NCI-H748 (cell line): ENCODE data around the gene LRP2BP.
"Not testable (repeated sequence)": the region's sequence is repeated elsewhere in the genome, so short reads cannot be mapped to it uniquely, and the experiment has no call there.

Source experiments
- DNase-seq: peaks from one replicate; lab custom pipeline; 2025; ENCODE audit not compliant: unreplicated experiment; lab: John Stamatoyannopoulos, UW

LRP2BP gene

DNA sequence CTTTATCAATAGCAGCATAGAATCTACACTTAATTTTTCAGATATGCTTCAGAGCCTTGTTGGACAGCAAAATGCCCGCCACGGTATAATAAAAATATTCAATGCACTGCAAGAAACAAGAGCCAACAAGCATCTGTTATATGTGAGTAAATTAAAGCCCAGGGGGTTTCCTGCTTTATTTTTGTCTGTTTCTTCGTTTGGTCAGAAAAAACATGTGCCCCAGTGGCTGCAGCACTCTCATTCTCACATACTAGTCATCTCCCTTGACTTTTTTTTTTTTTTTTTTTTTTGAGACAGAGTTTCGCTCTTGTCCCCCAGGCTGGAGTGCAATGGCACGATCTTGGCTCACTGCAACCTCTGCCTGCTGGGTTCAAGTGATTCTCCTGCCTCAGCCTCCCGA, 33.2 kb downstream of the LRP2BP start:
- DNase-seq, result not testable (repeated sequence)

DNA sequence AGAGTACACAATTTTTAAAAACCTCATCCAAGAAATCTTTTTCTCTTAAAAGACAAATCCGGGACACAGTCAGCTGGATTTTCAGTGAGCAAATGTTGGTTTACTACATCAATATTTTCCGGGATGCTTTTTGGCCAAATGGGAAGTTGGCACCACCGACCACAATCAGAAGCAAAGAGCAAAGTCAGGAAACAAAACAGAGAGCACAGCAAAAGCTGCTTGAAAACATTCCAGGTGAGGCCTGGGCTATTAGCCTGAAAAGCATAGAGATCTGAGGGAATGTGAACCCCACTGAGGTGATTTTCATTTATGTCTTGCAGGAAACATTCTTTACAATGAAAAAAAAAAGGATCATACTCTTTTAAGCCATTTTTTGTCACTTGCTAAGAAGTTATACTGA, 33.9 kb downstream of the LRP2BP start:
- DNase-seq, result no peak

DNA sequence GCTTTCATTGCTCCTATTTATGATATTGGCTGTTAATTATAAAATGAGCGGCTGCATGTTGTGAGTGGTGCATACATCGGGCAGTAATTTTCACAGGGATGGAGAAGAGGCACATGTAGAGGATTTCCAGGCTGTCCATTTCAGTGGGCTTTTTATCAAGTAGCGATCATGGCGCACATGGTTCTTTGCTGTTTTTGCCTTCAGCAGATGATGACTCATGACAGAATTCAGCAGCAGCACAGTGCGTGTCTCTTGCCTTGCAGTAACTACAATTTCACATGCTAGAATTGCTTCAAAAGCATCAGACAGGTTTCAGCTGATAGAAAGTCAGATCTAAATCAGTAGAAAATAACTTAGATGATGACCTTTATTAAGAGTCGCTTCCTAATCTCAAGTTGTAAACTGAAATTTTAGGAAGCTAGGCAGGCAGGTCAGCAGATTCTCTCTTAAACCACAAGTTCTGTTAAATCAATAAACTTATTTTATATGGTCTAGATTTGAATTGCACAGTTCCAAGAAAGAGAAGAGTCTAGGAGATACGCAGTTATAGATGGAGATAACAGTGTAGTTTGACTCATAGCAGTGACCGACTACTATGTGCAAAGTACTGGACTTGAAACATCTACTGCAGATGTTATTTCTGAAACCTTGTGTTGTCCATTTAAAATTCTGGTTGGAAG, 35.8 kb downstream of the LRP2BP start:
- DNase-seq, result no peak

DNA sequence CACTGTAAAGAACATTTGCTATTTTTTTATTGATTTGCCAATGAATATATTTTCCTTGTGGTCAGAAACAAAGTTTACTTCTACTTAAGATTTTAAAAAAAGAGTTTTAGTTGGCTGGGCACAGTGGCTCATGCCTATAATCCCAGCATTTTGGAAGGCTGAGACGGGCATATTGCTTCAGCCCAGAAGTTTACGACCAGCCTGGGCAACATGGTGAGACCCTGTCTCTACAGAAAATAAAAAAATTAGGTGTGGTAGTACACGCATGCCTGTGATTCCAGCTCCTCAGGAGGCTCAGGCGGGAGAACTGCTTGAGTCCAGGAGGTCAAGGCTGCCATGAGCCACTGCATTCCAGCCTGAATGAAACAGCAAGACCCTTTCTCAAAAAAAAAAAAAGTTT, 36.8 kb downstream of the LRP2BP start:
- DNase-seq, result no peak

DNA sequence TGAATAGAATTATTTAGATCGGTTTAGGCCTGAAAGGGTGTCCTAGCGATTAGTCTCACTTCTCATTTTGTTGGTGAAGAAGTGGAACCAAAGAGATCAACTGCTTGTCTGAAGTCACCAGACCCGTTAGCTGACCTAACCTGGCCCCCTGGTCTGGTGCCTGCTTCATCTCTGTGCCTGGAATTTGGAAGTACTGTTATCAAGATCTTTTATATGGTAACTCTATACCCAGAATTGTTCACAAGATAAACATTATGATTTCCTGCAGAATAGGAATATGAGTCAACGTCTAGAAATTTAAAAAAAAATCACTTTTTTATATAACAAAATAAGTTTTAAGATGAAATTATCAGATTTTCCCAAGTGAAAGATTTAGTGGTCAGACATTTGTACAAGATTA, 37.2 kb downstream of the LRP2BP start:
- no peak for DNase-seq

DNA sequence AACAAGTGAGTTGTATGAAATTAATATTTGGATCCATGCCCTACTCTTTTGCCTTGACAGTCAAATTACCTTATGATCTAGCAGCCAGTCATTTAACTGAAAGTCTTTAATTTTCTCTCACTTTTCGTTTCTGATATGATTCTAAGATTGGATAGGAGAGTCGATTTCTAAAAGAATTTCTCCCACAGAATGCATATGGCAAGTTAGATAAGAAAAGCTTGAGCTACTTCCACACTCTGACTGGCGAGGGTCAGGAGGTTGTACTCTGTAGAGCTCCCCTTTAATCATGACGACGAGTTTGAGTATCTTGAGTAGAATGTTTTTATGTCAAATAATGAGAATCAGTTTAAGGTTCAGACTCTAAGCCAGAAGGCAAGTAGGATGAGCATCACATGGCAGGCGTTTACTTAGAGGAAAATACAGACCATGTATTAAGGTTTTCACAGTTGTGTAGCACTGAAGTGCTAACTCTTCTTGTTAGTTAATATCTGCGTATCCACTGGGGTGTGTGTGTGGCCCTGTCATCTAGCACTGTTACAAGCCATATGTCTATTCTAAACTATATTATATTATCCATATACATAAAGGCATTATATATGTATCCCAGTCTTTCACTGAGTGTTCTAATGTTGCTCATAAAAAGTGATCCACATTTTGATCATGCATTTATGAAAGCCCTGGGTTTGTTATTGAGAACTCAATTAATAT, 37.8 kb downstream of the LRP2BP start:
- no peak for DNase-seq

DNA sequence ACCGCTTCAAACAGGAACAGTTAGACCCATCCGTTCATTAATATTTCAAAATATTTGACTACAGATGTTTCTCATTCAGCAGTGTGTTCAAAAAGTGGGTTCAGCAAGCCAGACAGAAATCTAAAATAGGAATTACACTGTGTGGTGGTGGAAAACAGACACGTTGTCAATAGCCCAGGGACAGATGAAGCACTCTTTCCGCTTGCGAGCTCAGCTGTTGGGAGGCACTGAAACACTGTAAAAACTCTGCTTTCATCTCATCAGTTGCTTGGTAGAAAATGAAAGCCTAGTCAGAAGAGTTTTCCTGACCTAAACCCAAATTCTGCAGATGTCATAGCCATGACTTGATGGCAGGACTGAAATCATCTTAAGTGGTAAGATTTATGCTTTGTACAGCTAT, 38.5 kb downstream of the LRP2BP start:
- no peak for DNase-seq

DNA sequence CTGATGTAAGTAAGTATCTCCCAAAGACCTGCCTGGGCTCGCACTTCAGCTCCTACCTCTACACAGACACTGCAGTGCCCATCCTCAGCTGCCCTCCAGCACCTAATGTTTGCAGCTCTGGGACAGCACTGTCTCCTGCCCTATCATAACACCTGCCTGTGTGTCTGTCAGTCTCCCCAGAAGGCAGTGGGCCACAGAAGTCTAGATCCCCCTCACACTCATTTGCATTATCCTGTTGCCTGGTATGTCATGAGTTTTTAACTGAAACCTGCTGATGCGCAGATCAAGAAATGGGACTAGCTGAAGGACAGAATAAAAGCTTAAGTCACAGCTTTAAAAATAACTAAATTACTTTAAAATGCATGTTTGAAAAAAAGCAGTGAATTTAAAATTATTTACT, 43.0 kb downstream of the LRP2BP start:
- no peak for DNase-seq

DNA sequence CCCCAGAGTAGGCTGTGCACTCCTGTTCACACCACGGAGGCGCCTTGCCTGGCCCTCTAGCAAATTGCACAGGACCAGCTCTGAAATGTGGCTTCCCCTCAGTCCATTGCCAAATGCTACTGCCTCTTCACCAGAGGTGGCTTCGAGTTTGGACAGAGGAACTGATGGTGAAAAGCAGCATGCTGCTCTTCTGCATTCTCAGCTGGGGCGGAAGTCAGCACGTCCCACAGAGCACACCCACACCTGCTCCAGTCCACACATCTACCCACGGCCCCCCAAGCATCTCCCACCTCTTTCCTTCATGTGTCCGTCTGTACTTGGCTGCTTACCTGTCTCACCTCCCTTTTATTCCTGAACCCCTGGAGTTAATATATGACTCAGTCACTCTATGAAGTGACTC, 43.5 kb downstream of the LRP2BP start:
- no peak for DNase-seq

DNA sequence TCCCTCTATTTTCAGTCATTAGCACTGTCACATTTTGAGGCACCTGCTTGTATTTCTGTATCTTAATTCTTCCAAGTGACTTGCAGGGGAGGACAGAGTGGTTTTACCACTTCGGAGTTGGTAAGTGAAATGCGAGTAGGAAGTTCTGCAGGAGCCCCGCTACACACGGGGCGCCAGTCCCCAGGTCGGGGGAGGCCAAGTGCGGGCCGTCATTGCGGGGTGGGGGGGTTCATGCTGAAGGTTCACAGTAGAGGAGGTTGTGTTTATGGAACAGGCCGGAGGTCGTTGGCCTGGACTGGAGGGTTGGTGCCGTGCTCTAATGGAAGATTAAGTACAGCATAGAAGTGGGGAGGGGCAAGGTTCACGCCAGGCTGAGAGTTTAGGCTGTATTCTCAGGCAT, 44.0 kb downstream of the LRP2BP start:
- DNase-seq, result no peak

DNA sequence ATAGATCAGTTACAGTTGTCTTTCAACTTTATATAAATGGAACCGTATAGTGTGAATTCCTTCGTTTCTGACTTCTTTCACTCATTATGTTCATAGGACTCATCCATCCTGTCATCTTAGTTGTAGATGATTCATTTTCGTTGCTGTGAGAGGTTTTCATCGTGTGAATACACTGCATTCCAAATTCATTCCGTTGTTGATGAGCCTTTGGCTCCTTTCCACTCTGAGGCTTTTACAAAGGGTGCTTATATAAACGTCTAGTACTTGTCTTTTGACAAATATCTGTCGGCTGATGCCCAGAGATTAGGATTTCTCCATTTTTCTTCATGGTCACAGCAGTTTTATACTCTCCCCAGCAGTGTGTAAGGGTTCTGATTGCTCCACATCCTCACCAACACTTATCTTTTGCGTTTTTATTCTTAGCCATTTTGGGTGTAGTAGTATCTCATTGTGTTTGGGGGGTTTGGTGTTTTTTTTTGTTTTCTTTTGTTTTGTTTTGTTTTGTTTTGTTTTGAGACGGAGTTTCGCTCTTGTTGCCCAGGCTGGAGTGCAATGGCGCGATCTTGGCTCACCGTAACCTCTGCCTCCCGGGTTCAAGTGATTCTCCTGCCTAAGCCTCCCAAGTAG, 48.6 kb downstream of the LRP2BP start:
- no peak for DNase-seq

DNA sequence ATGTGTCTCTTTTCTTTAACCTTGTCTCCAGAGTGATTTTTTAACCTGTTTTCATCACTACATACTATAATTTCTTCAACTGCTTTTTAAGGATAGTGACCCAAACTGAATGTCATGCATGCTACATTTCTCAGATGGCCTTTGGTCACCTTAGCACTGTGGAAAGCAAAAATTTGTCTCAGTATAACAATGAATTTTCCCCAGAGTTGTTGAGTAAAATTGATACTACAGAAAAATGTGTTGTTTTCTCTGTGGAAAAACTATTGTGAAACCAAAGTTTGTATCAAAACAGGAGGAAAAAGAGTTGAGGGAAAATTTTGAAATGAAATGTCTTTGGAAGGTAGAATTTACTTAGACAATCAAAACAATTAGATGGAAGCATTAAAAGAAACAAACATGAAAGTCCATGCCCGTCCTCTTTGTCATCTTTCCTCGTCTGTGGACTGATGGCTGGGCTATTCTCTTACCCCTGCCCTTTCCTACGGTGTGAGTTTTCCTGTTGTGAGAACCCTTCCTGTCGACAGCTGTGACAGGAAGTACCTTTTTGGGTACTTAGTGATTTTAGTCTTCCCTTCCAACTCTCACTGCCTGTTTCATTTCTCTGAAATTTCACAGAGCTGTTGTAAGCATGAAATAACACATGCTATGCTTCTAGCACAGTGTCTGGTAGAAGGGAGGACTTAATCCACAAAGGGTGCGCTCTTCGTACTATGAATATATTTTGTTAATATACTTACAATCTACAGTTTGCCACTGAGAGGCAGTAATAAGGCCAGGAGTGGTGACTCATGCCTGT, 50.8 kb downstream of the LRP2BP start:
- no peak for DNase-seq

DNA sequence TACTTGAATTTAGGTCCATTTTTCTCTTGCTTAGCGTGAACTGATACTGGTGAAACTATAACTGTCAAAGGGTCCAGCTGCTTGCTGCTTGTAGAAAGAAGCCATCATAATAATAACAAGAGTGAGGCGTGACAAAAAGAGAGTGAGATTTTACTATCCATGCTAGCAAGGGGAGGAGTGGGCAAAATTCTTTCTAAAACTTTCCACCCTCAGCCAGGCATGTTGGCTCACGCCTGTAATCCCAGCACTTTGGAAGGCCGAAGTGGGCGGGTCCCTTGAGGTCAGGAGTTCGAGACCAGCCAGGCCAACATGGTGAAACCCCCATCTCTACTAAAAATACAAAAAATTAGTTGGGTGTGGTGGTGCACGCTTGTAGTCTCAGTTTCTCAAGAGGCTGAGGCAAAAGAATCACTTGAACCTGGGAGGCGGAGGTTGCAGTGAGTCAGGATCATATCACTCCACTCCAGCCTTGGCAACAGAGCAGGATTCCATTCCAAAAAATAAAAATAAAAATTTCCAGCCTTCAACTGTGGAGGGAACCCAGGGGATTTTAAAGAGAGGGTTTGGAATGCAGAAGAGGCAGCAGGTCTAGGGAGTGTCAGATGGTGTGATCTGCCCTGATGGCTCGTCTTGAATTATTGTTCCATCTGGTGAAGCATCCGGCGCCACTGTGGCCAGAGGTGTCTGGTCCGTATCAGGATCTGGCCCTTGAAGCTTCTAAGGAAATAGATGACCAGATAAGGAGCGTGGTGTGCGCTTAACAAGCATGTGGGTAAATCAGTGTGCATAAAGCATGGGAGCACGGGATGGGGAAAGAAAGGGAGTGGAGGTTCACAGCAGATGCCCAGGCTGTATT, 51.8 kb downstream of the LRP2BP start:
- no peak for DNase-seq

DNA sequence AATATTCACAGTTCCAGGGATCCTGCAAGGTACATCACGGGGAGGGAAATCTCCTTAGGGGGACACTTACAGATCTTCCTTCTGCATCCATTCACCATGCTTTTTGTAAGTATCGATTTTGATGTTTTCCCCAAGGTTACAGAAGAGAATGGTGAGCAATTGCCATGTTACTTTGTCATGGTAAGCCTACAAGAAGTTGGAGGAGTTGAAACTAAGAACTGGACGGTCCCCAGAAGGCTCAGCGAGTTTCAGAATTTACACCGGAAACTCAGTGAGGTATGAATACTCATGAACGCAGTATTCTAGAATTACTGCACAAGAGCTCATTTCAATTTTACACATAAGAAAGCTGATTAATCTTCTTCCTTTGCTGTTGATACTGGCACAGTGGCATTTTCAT, 53.9 kb downstream of the LRP2BP start:
- DNase-seq, result no peak

DNA sequence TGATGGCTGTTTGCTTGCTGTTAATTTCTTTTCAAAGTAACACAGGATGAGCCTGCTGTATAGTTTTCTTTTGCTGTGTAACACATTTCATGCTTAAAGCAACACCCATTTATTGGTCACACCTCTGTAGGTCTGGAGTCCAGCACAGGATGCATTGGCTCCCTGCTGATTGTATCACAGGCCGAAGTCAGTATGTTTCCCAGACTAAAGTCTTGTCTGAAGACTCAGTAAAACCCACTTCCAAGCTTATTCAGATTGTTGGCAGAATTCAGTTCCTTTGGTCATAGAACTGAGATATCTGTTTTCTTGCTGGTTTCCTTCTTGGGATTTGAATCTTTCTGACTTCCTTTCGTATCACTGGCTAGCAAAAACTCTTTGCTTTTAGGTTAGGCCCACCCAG, 54.3 kb downstream of the LRP2BP start:
- DNase-seq, result no peak

DNA sequence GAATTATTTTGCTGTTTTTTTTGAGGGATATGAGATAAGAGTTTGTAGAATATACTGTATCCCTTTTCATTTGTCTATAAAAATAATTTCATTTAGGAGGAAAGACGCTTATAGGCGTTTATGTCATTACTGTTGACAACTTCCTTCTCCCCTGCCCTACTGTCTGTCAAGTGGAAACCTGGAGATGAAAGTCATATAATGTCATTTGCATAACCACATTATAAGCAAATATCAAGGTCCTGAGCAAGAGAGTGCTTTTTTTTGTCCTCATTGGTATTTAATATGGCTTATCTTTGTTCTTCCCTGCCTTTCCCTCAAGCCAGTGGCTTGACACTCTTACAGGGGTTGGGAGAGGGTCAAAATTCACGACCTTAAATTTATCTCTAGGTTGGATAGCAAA, 55.8 kb downstream of the LRP2BP start:
- DNase-seq, result no peak

DNA sequence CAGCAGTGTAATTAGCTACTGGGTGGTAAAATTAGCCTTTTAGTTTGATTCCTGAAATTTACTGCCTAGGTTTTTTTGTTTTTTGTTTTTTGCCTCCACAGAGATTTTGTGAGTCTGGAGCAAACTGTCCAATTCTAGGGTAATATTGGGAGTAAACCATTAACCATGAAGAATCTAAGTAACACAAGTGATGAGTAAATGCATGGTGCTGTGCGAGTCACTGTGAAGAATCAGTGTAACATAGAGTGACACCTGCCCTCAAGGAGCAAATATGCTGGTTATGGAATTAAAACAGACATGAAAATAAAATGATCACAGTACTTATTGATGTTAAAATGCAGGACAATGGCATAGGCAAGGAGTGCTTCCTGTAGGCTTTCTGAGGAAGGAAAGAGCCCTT, 60.1 kb downstream of the LRP2BP start:
- no peak for DNase-seq

DNA sequence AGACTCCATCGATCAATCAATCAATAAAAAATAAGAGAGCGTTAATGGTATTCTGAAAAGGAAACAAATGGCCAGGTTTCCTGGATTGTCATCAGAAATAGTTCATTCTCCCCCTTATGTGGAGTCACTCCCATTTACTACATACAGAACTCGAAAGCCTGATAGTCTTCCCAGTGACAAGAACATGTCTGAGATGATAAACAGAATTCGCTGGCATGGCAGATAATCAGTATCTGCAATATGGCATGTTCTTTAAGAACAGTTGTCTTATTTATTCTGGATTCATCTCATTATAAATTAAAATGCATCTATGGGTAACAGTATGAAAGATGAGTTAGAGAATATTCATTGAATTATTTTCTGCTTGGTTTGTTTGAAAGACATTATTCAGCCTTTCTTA, 61.4 kb downstream of the LRP2BP start:
- no peak for DNase-seq

DNA sequence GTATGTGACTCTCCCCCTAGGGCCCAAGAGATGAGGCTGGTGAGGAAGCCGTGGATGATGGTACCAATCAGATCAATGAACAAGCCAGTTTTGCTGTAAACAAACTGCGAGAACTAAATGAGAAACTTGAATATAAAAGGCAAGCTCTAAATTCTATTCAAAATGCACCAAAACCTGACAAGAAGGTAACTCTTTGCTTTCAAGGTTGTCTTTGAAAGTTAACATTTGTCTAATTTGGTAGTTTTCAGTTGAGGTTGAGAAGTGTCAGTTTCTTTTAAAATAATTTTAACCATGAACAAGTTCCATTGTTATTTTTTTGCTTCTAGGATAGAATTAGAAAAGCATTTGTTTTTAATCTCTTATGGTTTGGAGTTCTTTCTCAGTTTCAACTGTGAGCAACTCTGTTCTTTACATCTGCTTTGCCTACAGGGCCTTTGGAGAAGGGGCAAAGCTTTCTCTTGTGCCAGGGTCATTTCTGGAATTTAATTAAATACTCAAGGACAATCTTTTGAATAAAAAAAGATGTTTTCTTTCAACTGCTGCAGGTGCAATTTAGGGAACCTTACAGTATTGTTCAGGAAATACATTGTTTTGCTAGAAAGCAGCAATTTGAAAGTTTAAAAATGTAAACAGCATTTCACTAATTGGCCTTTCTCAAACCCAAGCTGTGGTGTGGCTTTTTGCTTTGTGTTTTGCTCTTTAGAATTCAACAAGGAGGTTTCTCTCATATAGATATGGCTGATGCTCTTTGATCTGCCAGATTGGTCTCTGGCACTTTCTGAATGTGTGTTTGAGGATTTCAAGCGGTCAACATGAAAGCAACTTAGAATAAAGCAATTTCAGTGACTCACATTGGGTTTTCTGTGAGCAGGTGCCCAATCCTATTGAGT, 62.9 kb downstream of the LRP2BP start:
- peak; percentile 4 for DNase-seq
